CD4-positive, alpha-beta memory T cell (primary cell): ENCODE data around the gene TCF3. TPM values are rescaled to one million over a fixed set of nuclear protein-coding genes. Genes with fewer than 3 reads are reported as not detected.

Experiments used
- CTCF ChIA-PET: fragments of 350-600 bp; sonication (Branson Sonifier 250); formaldehyde crosslinking; loops from one replicate; lab custom pipeline; 2021; ENCODE audit warnings: inconsistent platforms; ENCODE audit not compliant: partially characterized antibody; lab: Charles Lee
- POLR2A ChIA-PET: fragments of 350-600 bp; sonication (Branson Sonifier 250); formaldehyde crosslinking; loops from one replicate; lab custom pipeline; 2021; ENCODE audit not compliant: partially characterized antibody; lab: Charles Lee
- DNase-seq, 5 donors: peaks; one replicate each; pipeline versions ENCODE4 v3.0.0 to v3.0.0-alpha.2; 2020 to 2022; ENCODE audit warnings: mixed read lengths in 1 of 5
- H3K27ac ChIP-seq: one replicate; pipeline ENCODE4 v1.7.0; 2013; ENCODE audit warnings: low read depth, low read length
- H3K27me3 ChIP-seq: 2 replicates; pipeline ENCODE4 v1.7.0; 2013; ENCODE audit warnings: mild to moderate bottlenecking, low read length, moderate library complexity; ENCODE audit not compliant: insufficient read depth
- H3K36me3 ChIP-seq: 2 replicates; pipeline ENCODE4 v1.7.0; 2013; ENCODE audit warnings: mild to moderate bottlenecking, low read length, moderate library complexity; ENCODE audit not compliant: insufficient read depth
- H3K4me1 ChIP-seq: 2 replicates; pipeline ENCODE4 v1.7.0; 2013; ENCODE audit warnings: mild to moderate bottlenecking, low read length, moderate library complexity; ENCODE audit not compliant: insufficient read depth
- H3K4me3 ChIP-seq, 2 donors: one replicate each; pipeline ENCODE4 v1.7.0; 2013; ENCODE audit warnings: low read length in 2 of 2, mild to moderate bottlenecking in 1 of 2
- H3K9me3 ChIP-seq, 2 donors: one replicate each; pipeline ENCODE4 v1.7.0; 2013; ENCODE audit warnings: low read length in 2 of 2, control low read depth in 1 of 2; ENCODE audit not compliant: control insufficient read depth in 1 of 2
- H3K27ac Mint-ChIP-seq, 7 donors: one replicate each; pipeline ENCODE4 v1.8.0; 2020 to 2021; ENCODE audit warnings: mixed read lengths in 7 of 7, mild to moderate bottlenecking in 6 of 7, inconsistent platforms in 3 of 7, moderate library complexity in 3 of 7
- H3K27me3 Mint-ChIP-seq, 2 donors: one replicate each; pipeline ENCODE4 v1.8.0; 2020 to 2021; ENCODE audit warnings: mixed read lengths in 2 of 2
- H3K36me3 Mint-ChIP-seq, 2 donors: one replicate each; pipeline ENCODE4 v1.8.0; 2020 to 2021; ENCODE audit warnings: mixed read lengths in 2 of 2, inconsistent platforms in 1 of 2, mild to moderate bottlenecking in 1 of 2
- H3K4me1 Mint-ChIP-seq, 4 donors: one replicate each; pipeline ENCODE4 v1.8.0; 2020 to 2021; ENCODE audit warnings: mixed read lengths in 4 of 4, mild to moderate bottlenecking in 1 of 4
- H3K4me3 Mint-ChIP-seq, 8 donors: one replicate each; pipeline ENCODE4 v1.8.0; 2020 to 2021; ENCODE audit warnings: mixed read lengths in 8 of 8, mild to moderate bottlenecking in 7 of 8, moderate library complexity in 6 of 8, inconsistent platforms in 3 of 8
- H3K9me3 Mint-ChIP-seq, 8 donors: one replicate each; pipeline ENCODE4 v1.8.0; 2020 to 2021; ENCODE audit warnings: mixed read lengths in 8 of 8, mild to moderate bottlenecking in 5 of 8, inconsistent platforms in 3 of 8, moderate library complexity in 1 of 8
- intact Hi-C: fragments of 100-400 bp; cut with micrococcal nuclease; formaldehyde crosslinking; loops from one replicate; pipeline ENCODE4 v1.15.1; 2023
- polyA plus RNA-seq, 2 donors: library from polyadenylated mRNA; unstranded; fragments of 300-500 nt; fragmentation: Illumina TruSeq; gene quantifications; one replicate each; pipeline ENCODE4 v1.2.3, GENCODE V29; 2021
- total RNA-seq, 2 experiments: library from RNA; stranded (reverse); gene quantifications; one replicate each; pipeline ENCODE4 v1.2.3, GENCODE V29; 2021

The TCF3 gene
- total and polyA plus RNA-seq, 4 experiments from 2014 or later = 1.8 to 75.7 (median 42.6) TPM

DNA sequence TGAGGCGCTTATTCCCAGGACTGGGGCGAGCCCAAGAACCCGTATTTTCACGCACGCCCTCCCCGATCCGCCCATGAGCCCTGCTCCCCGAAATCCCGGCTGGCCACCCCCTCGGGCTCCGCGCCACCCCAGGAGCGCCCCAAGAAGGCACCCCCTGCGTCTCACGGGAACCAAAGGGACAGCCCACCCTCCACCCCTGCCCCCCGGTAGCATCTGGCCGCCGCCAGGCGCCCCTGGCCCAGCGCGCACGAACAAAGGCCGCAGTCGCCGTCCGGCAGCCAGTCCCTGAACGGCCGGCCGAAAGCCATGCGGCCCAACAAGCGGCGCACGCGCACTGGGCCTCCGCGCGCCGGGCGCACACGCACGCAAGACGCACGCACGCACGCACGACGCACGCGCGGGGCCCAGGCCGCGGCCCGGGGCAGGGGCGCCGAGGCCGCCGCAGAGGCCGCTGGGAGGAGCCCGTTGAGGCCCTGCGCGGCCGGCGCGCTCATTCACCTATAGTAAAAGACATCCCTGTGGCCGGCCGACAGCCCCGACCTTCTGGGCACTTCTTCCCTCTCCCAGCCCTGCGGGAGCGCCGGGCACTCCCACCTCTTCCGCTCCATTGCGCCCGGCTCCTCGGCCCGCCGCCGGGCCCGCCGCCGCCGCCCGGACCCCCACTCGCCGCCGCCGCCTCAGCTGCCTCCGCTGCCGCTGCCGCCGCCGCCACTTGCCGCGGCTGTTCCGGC, 60.2 kb downstream of the TCF3 start:
- Mint-ChIP-seq H3K27me3 (no peaks in the 10 kb centered on the region), H3K36me3 (peaks cover 1 to 8% of the 10 kb centered on the region in 2 donors), H3K27ac (peak overlapping the region; percentile 86 to 96 (median 91)), H3K4me1 (peaks cover 10 to 26% (median 15%) of the 10 kb centered on the region in 4 donors), H3K4me3 (peak overlapping the region; percentile 82 to 93 (median 88)), H3K9me3 (no peaks in the 10 kb centered on the region)
- peaks cover 24% of the 10 kb centered on the region for H3K4me1 ChIP-seq
- no peaks in the 10 kb centered on the region for H3K9me3 ChIP-seq
- intact Hi-C loops = loop anchor here (1.0 to 5.0 kb wide), 5 partner anchors 13 to 220 kb away; partner anchors contain the start of genes ATP8B3, DAZAP1, MEX3D and TCF3
- peak overlapping the region; percentile 30 to 86 for H3K4me3 ChIP-seq
- peak; percentile 81 to 90 (median 89) for DNase-seq
- CTCF ChIA-PET = interaction anchor here (0.6 to 2.3 kb wide), 5 partner anchors 14 to 49 kb away, joined by 3 to 8 read pairs (median 3); partner anchors contain the start of gene UQCR11
- peak overlapping the region; percentile 88 for H3K27ac ChIP-seq
- POLR2A ChIA-PET = interaction anchor here (0.9 to 4.9 kb wide), 7 partner anchors 10 to 59 kb away, joined by 3 to 86 read pairs (median 5); partner anchors contain the start of genes MEX3D, TCF3 and UQCR11
- no peaks in the 10 kb centered on the region for H3K27me3 ChIP-seq
- H3K36me3 ChIP-seq = peaks cover 2% of the 10 kb centered on the region

DNA sequence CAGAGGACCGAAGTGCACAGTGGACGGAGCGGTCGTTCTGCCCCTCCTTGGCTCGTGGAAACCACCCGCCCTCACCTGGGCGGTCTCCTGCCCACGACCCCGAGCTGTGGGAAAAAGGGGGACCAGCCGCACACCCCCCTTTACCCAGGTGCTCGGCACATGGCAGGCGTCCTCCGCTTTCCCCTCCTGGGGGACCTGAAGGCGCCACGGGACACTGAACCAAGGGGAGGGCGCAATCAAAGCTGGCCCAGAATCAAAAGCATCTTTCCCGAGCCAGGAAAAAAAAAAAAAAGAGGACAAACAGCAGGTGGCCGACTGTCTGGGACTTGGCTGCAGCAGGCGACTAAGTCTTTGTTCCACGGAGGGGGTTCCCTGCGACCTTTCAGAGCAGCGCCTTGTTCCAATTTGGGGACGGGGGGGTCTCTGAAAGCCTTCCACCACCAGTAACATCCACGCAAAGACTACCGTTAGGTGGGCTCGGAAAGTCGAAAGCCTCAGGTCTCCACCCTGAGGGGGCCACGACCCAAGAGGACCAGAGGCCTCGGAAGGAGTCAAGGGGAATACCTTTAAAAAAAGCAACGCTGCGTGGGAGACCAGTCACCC, 60.9 kb downstream of the TCF3 start:
- no peaks in the 10 kb centered on the region for H3K9me3 ChIP-seq
- Mint-ChIP-seq H3K4me1 (peaks cover 10 to 26% (median 15%) of the 10 kb centered on the region in 4 donors), H3K36me3 (peaks cover 0 to 8% of the 10 kb centered on the region in 2 donors), H3K4me3 (peak overlapping the region; percentile 82 to 93 (median 88)), H3K9me3 (no peaks in the 10 kb centered on the region), H3K27me3 (no peaks in the 10 kb centered on the region), H3K27ac (peak overlapping the region; percentile 88 to 96 (median 92))
- DNase-seq = no peak
- H3K4me3 ChIP-seq = peak overlapping the region; percentile 30 to 86
- intact Hi-C loops = loop anchor here (1.0 to 5.0 kb wide), 5 partner anchors 14 to 221 kb away; partner anchors contain the start of genes ATP8B3, DAZAP1, MEX3D and TCF3
- H3K27ac ChIP-seq = peak overlapping the region; percentile 88
- ChIA-PET POLR2A (interaction anchor here (4.8 to 4.9 kb wide), 2 partner anchors 14 to 60 kb away, joined by 51 to 86 read pairs; partner anchors contain the start of genes TCF3 and UQCR11), CTCF (interaction anchor here (1.1 to 2.3 kb wide), 4 partner anchors 14 to 81 kb away, joined by 4 to 6 read pairs (median 5); partner anchors contain the start of gene UQCR11)
- H3K27me3 ChIP-seq = no peaks in the 10 kb centered on the region
- no peaks in the 10 kb centered on the region for H3K36me3 ChIP-seq
- H3K4me1 ChIP-seq = peaks cover 24% of the 10 kb centered on the region

GRCh38 chr19:1590641-1591397, 61.6 kb downstream of the TCF3 start:
- H3K27ac Mint-ChIP-seq = peak overlapping the region; percentile 88 to 96 (median 92)
- ChIA-PET CTCF (interaction anchor here (0.5 to 2.3 kb wide), 6 partner anchors 15 to 90 kb away, joined by 3 to 6 read pairs (median 4); partner anchors contain the start of genes TCF3 and UQCR11), POLR2A (interaction anchor here (4.8 to 4.9 kb wide), 2 partner anchors 14 to 60 kb away, joined by 51 to 86 read pairs; partner anchors contain the start of genes TCF3 and UQCR11)
- H3K4me1 ChIP-seq = peaks cover 24% of the 10 kb centered on the region
- peak overlapping the region in 1 of 2 donors; percentile 86 for H3K4me3 ChIP-seq
- no peaks in the 10 kb centered on the region for H3K36me3 ChIP-seq
- H3K9me3 Mint-ChIP-seq = no peaks in the 10 kb centered on the region
- peaks cover 10 to 26% (median 16%) of the 10 kb centered on the region in 4 donors for H3K4me1 Mint-ChIP-seq
- intact Hi-C loops = loop anchor here (1.0 to 5.0 kb wide), 2 partner anchors 81 to 221 kb away; partner anchors contain the start of gene ATP8B3
- peak overlapping the region; percentile 88 for H3K27ac ChIP-seq
- H3K27me3 ChIP-seq = no peaks in the 10 kb centered on the region
- no peaks in the 10 kb centered on the region for H3K9me3 ChIP-seq
- no peaks in the 10 kb centered on the region for H3K27me3 Mint-ChIP-seq
- H3K36me3 Mint-ChIP-seq = peaks cover 0 to 8% of the 10 kb centered on the region in 2 donors
- peak in 3 of 5 donors; percentile 19 to 22 (median 20) for DNase-seq
- H3K4me3 Mint-ChIP-seq = peak overlapping the region; percentile 82 to 93 (median 88)

GRCh38 chr19:1587872-1588271, 64.5 kb downstream of the TCF3 start:
- CTCF ChIA-PET = interaction anchor here (1.5 kb wide), 1 partner anchor 41 kb away, joined by 6 read pairs; no protein-coding TSS in a partner anchor
- peaks cover 16% of the 10 kb centered on the region for H3K4me1 ChIP-seq
- Mint-ChIP-seq H3K27me3 (no peaks in the 10 kb centered on the region), H3K36me3 (peaks cover 0 to 7% of the 10 kb centered on the region in 2 donors), H3K9me3 (no peaks in the 10 kb centered on the region), H3K4me1 (peaks cover 12 to 21% (median 15%) of the 10 kb centered on the region in 4 donors), H3K4me3 (peak overlapping the region in 1 of 8 donors; percentile 41), H3K27ac (peak overlapping the region in 2 of 7 donors; percentile 42 to 83)
- no peaks in the 10 kb centered on the region for H3K27me3 ChIP-seq
- DNase-seq = no peak
- no peak overlapping the region for H3K27ac ChIP-seq
- POLR2A ChIA-PET = interaction anchor here (0.6 to 1.3 kb wide), 2 partner anchors 18 to 354 kb away, joined by 3 read pairs; partner anchors contain the start of gene UQCR11
- intact Hi-C loops = no loop called here
- H3K36me3 ChIP-seq = peaks cover 3% of the 10 kb centered on the region
- H3K9me3 ChIP-seq = no peaks in the 10 kb centered on the region
- no peak overlapping the region for H3K4me3 ChIP-seq

- Histone ChIP-seq H3K9me3 (no peaks in the 10 kb centered on the region), H3K36me3 (peaks cover 15% of the 10 kb centered on the region), H3K4me1 (peaks cover under 1% of the 10 kb centered on the region), H3K27ac (no peak overlapping the region), H3K27me3 (no peaks in the 10 kb centered on the region), H3K4me3 (no peak overlapping the region)
- Mint-ChIP-seq H3K4me3 (no peak overlapping the region), H3K9me3 (no peaks in the 10 kb centered on the region), H3K27ac (no peak overlapping the region), H3K36me3 (peaks cover 6 to 10% of the 10 kb centered on the region in 2 donors), H3K27me3 (no peaks in the 10 kb centered on the region), H3K4me1 (peaks cover 0 to 9% (median 3%) of the 10 kb centered on the region in 4 donors)
- ChIA-PET POLR2A (no interaction called here), CTCF (no interaction called here)
- intact Hi-C loops = no loop called here
- no peak for DNase-seq
Measured at GRCh38 chr19:1585243-1585580, 67.2 kb downstream of the TCF3 start.

DNA sequence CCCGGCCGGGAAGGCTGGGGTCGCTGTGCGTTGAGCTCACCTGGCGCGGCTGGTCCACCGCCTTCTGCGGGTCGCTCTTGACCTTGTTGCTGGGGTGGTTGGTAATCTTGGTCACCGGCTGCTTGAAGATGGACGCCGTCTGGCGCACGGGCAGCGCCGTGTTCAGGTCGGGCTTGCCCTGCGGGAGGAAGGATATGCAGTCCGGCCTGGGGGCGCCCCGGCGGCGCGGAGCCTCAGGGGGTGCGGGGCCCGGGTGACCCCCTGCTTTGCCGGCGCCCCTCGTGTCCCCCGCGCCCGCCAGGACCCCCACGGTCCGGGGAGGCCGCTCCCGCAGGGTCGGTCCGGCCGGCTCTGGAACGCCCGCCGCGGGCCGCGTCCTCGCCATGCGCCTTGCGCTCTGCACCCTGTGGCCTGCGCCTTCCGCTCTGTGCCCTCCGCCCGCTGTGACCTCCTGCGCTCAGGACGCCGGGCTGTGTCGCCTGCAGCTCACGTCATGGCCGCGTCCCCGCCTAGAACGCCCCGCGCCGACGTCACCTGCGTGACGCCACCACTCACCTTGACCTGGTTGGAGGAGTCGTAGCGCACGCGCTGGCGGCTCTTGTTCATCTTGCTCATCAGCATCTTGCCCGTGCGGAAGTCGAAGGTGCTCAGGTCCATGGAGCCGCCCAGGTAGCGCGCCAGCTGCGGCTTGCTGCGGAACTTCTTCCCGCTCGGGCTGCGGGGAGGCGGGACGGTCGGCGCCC, 67.7 kb downstream of the TCF3 start:
- H3K9me3 ChIP-seq = no peaks in the 10 kb centered on the region
- Mint-ChIP-seq H3K27ac (peak overlapping the region in 2 of 7 donors; percentile 13 to 48), H3K9me3 (no peaks in the 10 kb centered on the region), H3K27me3 (no peaks in the 10 kb centered on the region), H3K4me3 (no peak overlapping the region), H3K36me3 (peaks cover 10 to 12% of the 10 kb centered on the region in 2 donors), H3K4me1 (peaks cover 0 to 7% (median 2%) of the 10 kb centered on the region in 4 donors)
- ChIA-PET CTCF (no interaction called here), POLR2A (no interaction called here)
- no peak for DNase-seq
- H3K4me3 ChIP-seq = no peak overlapping the region
- no peaks in the 10 kb centered on the region for H3K4me1 ChIP-seq
- peaks cover 15% of the 10 kb centered on the region for H3K36me3 ChIP-seq
- no peaks in the 10 kb centered on the region for H3K27me3 ChIP-seq
- intact Hi-C loops = no loop called here
- no peak overlapping the region for H3K27ac ChIP-seq
